SK-N-SH (cell line): ENCODE measurements around the gene BHLHA9. TPM values are rescaled to one million over a fixed set of nuclear protein-coding genes. Genes with fewer than 3 reads are reported as not detected.

Source experiments
- polyA plus RNA-seq, 3 experiments: library from polyadenylated mRNA; depleted of rRNA; stranded (reverse); fragments of >200 nt; gene quantifications; 2 replicates each; pipeline ENCODE4 v1.2.3, GENCODE V29; 2012

Gene BHLHA9
- polyA plus RNA-seq, 1 of the 3 experiments (the other 2 are of a cell fraction), result not detected

Other genes starting within 250 kb of the BHLHA9 start
- 86.1 and 117 TPM in 2 replicates for gene ABR, start 90.5 kb upstream of the BHLHA9 start, polyA plus RNA-seq (2012; rRNA removed)
- gene TRARG1, start 9.2 kb downstream of the BHLHA9 start, polyA plus RNA-seq (2012; rRNA removed), result not detected in 2 replicates
- 812 and 1,023 TPM in 2 replicates for gene YWHAE, start 129.8 kb downstream of the BHLHA9 start, polyA plus RNA-seq (2012; rRNA removed)
- gene CRK, start 185.8 kb downstream of the BHLHA9 start, polyA plus RNA-seq (2012; rRNA removed), result 50.7 and 63.5 TPM in 2 replicates
- gene MYO1C, start 222.2 kb downstream of the BHLHA9 start, polyA plus RNA-seq (2012; rRNA removed), result 98.0 and 102 TPM in 2 replicates
- 26.2 and 28.6 TPM in 2 replicates for gene INPP5K, start 246.2 kb downstream of the BHLHA9 start, polyA plus RNA-seq (2012; rRNA removed)